CD4-positive, alpha-beta memory T cell (primary cell): ENCODE results near the gene KCNK3. TPM values are rescaled to one million over a fixed set of nuclear protein-coding genes. Genes with fewer than 3 reads are reported as not detected.

Experiments used
- CTCF ChIA-PET: fragments of 350-600 bp; sonication (Branson Sonifier 250); formaldehyde crosslinking; loops from one replicate; lab custom pipeline; 2021; ENCODE audit warnings: inconsistent platforms; ENCODE audit not compliant: partially characterized antibody; lab: Charles Lee
- POLR2A ChIA-PET: fragments of 350-600 bp; sonication (Branson Sonifier 250); formaldehyde crosslinking; loops from one replicate; lab custom pipeline; 2021; ENCODE audit not compliant: partially characterized antibody; lab: Charles Lee
- DNase-seq, 5 donors: peaks; one replicate each; pipeline versions ENCODE4 v3.0.0 to v3.0.0-alpha.2; 2020 to 2022; ENCODE audit warnings: mixed read lengths in 1 of 5
- H3K27ac ChIP-seq: one replicate; pipeline ENCODE4 v1.7.0; 2013; ENCODE audit warnings: low read depth, low read length
- H3K27me3 ChIP-seq: 2 replicates; pipeline ENCODE4 v1.7.0; 2013; ENCODE audit warnings: mild to moderate bottlenecking, low read length, moderate library complexity; ENCODE audit not compliant: insufficient read depth
- H3K36me3 ChIP-seq: 2 replicates; pipeline ENCODE4 v1.7.0; 2013; ENCODE audit warnings: mild to moderate bottlenecking, low read length, moderate library complexity; ENCODE audit not compliant: insufficient read depth
- H3K4me1 ChIP-seq: 2 replicates; pipeline ENCODE4 v1.7.0; 2013; ENCODE audit warnings: mild to moderate bottlenecking, low read length, moderate library complexity; ENCODE audit not compliant: insufficient read depth
- H3K4me3 ChIP-seq, 2 donors: one replicate each; pipeline ENCODE4 v1.7.0; 2013; ENCODE audit warnings: low read length in 2 of 2, mild to moderate bottlenecking in 1 of 2
- H3K9me3 ChIP-seq, 2 donors: one replicate each; pipeline ENCODE4 v1.7.0; 2013; ENCODE audit warnings: low read length in 2 of 2, control low read depth in 1 of 2; ENCODE audit not compliant: control insufficient read depth in 1 of 2
- H3K27ac Mint-ChIP-seq, 7 donors: one replicate each; pipeline ENCODE4 v1.8.0; 2020 to 2021; ENCODE audit warnings: mixed read lengths in 7 of 7, mild to moderate bottlenecking in 6 of 7, inconsistent platforms in 3 of 7, moderate library complexity in 3 of 7
- H3K27me3 Mint-ChIP-seq, 2 donors: one replicate each; pipeline ENCODE4 v1.8.0; 2020 to 2021; ENCODE audit warnings: mixed read lengths in 2 of 2
- H3K36me3 Mint-ChIP-seq, 2 donors: one replicate each; pipeline ENCODE4 v1.8.0; 2020 to 2021; ENCODE audit warnings: mixed read lengths in 2 of 2, inconsistent platforms in 1 of 2, mild to moderate bottlenecking in 1 of 2
- H3K4me1 Mint-ChIP-seq, 4 donors: one replicate each; pipeline ENCODE4 v1.8.0; 2020 to 2021; ENCODE audit warnings: mixed read lengths in 4 of 4, mild to moderate bottlenecking in 1 of 4
- H3K4me3 Mint-ChIP-seq, 8 donors: one replicate each; pipeline ENCODE4 v1.8.0; 2020 to 2021; ENCODE audit warnings: mixed read lengths in 8 of 8, mild to moderate bottlenecking in 7 of 8, moderate library complexity in 6 of 8, inconsistent platforms in 3 of 8
- H3K9me3 Mint-ChIP-seq, 8 donors: one replicate each; pipeline ENCODE4 v1.8.0; 2020 to 2021; ENCODE audit warnings: mixed read lengths in 8 of 8, mild to moderate bottlenecking in 5 of 8, inconsistent platforms in 3 of 8, moderate library complexity in 1 of 8
- intact Hi-C: fragments of 100-400 bp; cut with micrococcal nuclease; formaldehyde crosslinking; loops from one replicate; pipeline ENCODE4 v1.15.1; 2023
- polyA plus RNA-seq, 2 donors: library from polyadenylated mRNA; unstranded; fragments of 300-500 nt; fragmentation: Illumina TruSeq; gene quantifications; one replicate each; pipeline ENCODE4 v1.2.3, GENCODE V29; 2021
- total RNA-seq, 2 experiments: library from RNA; stranded (reverse); gene quantifications; one replicate each; pipeline ENCODE4 v1.2.3, GENCODE V29; 2021

KCNK3 gene
- total and polyA plus RNA-seq, 4 experiments from 2014 or later, result not detected

DNA sequence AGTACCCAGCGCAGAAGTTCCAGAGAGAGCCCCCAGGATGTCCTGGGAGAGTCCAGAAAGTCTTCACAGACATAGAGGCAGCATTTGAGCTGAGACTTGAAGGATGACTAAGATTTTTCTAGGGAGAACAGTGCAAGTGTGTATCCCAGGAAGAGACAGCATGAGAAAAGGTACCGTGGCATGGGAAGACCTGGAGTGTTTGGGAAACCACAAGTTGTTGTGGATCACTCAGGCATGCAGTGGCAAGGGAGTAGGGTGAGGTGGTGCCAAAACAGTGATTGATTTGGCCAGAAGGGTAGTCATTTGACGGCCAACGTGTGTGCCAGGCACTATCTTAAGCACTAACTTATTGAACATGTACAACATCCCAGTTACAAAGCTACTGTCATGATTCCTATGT lies 24.5 kb upstream of the KCNK3 start:
- H3K4me1 Mint-ChIP-seq, result no peaks in the 10 kb centered on the region
- no peak for DNase-seq
- no peaks in the 10 kb centered on the region for H3K9me3 ChIP-seq
- no peaks in the 10 kb centered on the region for H3K4me1 ChIP-seq
- H3K27ac ChIP-seq, result no peak overlapping the region
- intact Hi-C loops, result no loop called here
- H3K4me3 Mint-ChIP-seq, result no peak overlapping the region
- CTCF ChIA-PET, result no interaction called here
- H3K36me3 ChIP-seq, result no peaks in the 10 kb centered on the region
- peaks cover 26 to 35% of the 10 kb centered on the region in 2 donors for H3K27me3 Mint-ChIP-seq
- peaks cover 0 to 7% (median 3%) of the 10 kb centered on the region in 8 donors for H3K9me3 Mint-ChIP-seq
- no peaks in the 10 kb centered on the region for H3K36me3 Mint-ChIP-seq
- POLR2A ChIA-PET, result no interaction called here
- no peak overlapping the region for H3K4me3 ChIP-seq
- no peak overlapping the region for H3K27ac Mint-ChIP-seq
- H3K27me3 ChIP-seq, result no peaks in the 10 kb centered on the region

- no peaks in the 10 kb centered on the region for H3K4me1 Mint-ChIP-seq
- no peak overlapping the region for H3K27ac Mint-ChIP-seq
- intact Hi-C loops, result no loop called here
- peaks cover 27 to 40% of the 10 kb centered on the region in 2 donors for H3K27me3 Mint-ChIP-seq
- Histone ChIP-seq H3K36me3 (no peaks in the 10 kb centered on the region), H3K4me3 (no peak overlapping the region), H3K27ac (no peak overlapping the region), H3K4me1 (no peaks in the 10 kb centered on the region), H3K9me3 (no peaks in the 10 kb centered on the region), H3K27me3 (no peaks in the 10 kb centered on the region)
- CTCF ChIA-PET, result no interaction called here
- H3K9me3 Mint-ChIP-seq, result peaks cover 0 to 7% (median 3%) of the 10 kb centered on the region in 8 donors
- POLR2A ChIA-PET, result no interaction called here
- no peaks in the 10 kb centered on the region for H3K36me3 Mint-ChIP-seq
- no peak for DNase-seq
- H3K4me3 Mint-ChIP-seq, result no peak overlapping the region
Observed at GRCh38 chr2:26668856-26669750, 23.4 kb upstream of the KCNK3 start.

- H3K36me3 Mint-ChIP-seq, result no peaks in the 10 kb centered on the region
- peaks cover 0 to 7% (median 0%) of the 10 kb centered on the region in 8 donors for H3K9me3 Mint-ChIP-seq
- no peak overlapping the region for H3K4me3 ChIP-seq
- DNase-seq, result no peak
- intact Hi-C loops, result no loop called here
- H3K27me3 Mint-ChIP-seq, result peaks cover 26 to 36% of the 10 kb centered on the region in 2 donors
- POLR2A ChIA-PET, result no interaction called here
- no peaks in the 10 kb centered on the region for H3K4me1 ChIP-seq
- no peak overlapping the region for H3K4me3 Mint-ChIP-seq
- H3K27me3 ChIP-seq, result no peaks in the 10 kb centered on the region
- H3K4me1 Mint-ChIP-seq, result no peaks in the 10 kb centered on the region
- CTCF ChIA-PET, result no interaction called here
- no peak overlapping the region for H3K27ac Mint-ChIP-seq
- no peaks in the 10 kb centered on the region for H3K36me3 ChIP-seq
- H3K27ac ChIP-seq, result no peak overlapping the region
- no peaks in the 10 kb centered on the region for H3K9me3 ChIP-seq
Observed at GRCh38 chr2:26670171-26670570, 22.4 kb upstream of the KCNK3 start.

- Histone ChIP-seq H3K27ac (no peak overlapping the region), H3K4me3 (no peak overlapping the region), H3K9me3 (no peaks in the 10 kb centered on the region), H3K27me3 (no peaks in the 10 kb centered on the region), H3K36me3 (no peaks in the 10 kb centered on the region), H3K4me1 (no peaks in the 10 kb centered on the region)
- H3K4me1 Mint-ChIP-seq, result no peaks in the 10 kb centered on the region
- ChIA-PET CTCF (no interaction called here), POLR2A (no interaction called here)
- no peak overlapping the region for H3K27ac Mint-ChIP-seq
- no peak overlapping the region for H3K4me3 Mint-ChIP-seq
- intact Hi-C loops, result no loop called here
- H3K27me3 Mint-ChIP-seq, result peaks cover 23 to 34% of the 10 kb centered on the region in 2 donors
- no peaks in the 10 kb centered on the region for H3K36me3 Mint-ChIP-seq
- H3K9me3 Mint-ChIP-seq, result peaks cover 0 to 4% (median 0%) of the 10 kb centered on the region in 8 donors
- DNase-seq, result no peak
Observed at GRCh38 chr2:26670931-26671460, 21.5 kb upstream of the KCNK3 start.

GRCh38 chr2:26671691-26672090 lies 20.8 kb upstream of the KCNK3 start:
- POLR2A ChIA-PET, result no interaction called here
- H3K9me3 Mint-ChIP-seq, result peaks cover 0 to 4% (median 0%) of the 10 kb centered on the region in 8 donors
- Histone ChIP-seq H3K27me3 (no peaks in the 10 kb centered on the region), H3K27ac (no peak overlapping the region), H3K9me3 (no peaks in the 10 kb centered on the region), H3K36me3 (no peaks in the 10 kb centered on the region), H3K4me3 (no peak overlapping the region), H3K4me1 (no peaks in the 10 kb centered on the region)
- no peak overlapping the region for H3K4me3 Mint-ChIP-seq
- H3K4me1 Mint-ChIP-seq, result no peaks in the 10 kb centered on the region
- DNase-seq, result no peak
- CTCF ChIA-PET, result no interaction called here
- H3K27ac Mint-ChIP-seq, result no peak overlapping the region
- H3K36me3 Mint-ChIP-seq, result no peaks in the 10 kb centered on the region
- H3K27me3 Mint-ChIP-seq, result peaks cover 24 to 32% of the 10 kb centered on the region in 2 donors
- intact Hi-C loops, result no loop called here

DNA sequence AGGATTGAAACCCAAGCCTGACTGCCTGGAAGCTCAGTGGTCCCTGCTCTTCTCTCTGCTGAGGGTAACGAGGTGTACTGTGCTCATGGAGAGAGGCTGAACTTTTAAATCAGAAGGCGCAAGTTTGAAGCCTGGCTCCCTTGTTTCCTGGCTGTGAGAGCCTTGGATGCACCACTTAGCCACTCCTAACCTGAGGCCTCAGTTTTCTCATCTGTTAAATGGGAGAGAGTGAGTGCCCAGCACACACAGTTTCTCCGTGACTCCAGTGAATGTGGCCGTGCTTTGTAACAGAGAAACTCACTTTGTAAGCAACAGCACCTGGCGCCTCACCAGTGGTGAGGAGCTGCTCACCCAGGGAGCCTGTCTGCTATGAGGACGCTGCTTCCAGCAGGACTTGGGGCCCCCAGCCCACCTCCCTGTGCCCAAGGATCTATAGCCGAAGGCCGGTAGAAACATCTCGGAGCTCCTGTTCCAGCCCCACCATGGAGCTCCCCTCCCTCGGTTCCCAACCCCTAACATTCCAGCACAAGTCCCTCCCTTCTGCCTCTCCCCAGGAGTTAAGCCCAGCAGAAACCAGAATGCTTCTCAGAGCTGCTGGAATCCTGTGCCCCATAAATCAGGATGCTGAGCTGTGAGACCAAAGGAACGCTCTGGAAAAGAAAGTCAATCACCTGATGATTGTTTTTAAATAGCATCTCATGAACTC lies 20.3 kb upstream of the KCNK3 start:
- intact Hi-C loops, result no loop called here
- Mint-ChIP-seq H3K4me1 (no peaks in the 10 kb centered on the region), H3K27ac (no peak overlapping the region), H3K36me3 (no peaks in the 10 kb centered on the region), H3K4me3 (no peak overlapping the region), H3K27me3 (peaks cover 20 to 30% of the 10 kb centered on the region in 2 donors), H3K9me3 (peaks cover 0 to 1% (median 0%) of the 10 kb centered on the region in 8 donors)
- no peak for DNase-seq
- Histone ChIP-seq H3K27me3 (no peaks in the 10 kb centered on the region), H3K4me1 (no peaks in the 10 kb centered on the region), H3K36me3 (no peaks in the 10 kb centered on the region), H3K4me3 (no peak overlapping the region), H3K9me3 (no peaks in the 10 kb centered on the region), H3K27ac (no peak overlapping the region)
- ChIA-PET POLR2A (no interaction called here), CTCF (no interaction called here)

DNA sequence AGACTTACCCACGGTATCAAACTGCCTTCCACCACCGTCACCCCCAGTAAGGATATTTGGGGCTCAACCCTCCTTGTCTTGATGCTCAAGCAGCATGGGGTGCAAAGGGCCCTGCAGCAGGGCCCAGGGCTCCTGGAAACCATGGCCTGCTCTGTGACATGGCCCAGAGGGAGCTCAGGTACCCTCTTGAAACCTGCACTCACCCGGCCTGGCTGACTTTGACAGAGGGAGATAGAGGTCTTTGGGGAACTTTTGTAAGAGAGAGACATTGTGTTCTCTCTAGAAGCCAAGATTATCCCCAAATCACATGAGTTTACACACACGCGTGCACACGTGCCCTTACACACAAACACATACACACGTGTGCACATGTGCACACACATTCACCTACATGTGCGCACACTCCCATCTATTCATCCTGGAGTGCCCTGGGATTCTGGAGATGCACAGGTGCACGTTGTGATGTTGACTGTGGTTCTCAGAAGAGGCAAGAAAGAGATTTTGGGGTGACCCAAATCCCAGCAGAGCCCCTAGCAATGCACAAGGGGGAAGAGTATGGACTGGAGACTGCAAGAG lies 19.6 kb upstream of the KCNK3 start:
- no peaks in the 10 kb centered on the region for H3K36me3 ChIP-seq
- Mint-ChIP-seq H3K27ac (no peak overlapping the region), H3K4me1 (no peaks in the 10 kb centered on the region), H3K36me3 (no peaks in the 10 kb centered on the region), H3K9me3 (peaks cover 0 to 6% (median 3%) of the 10 kb centered on the region in 8 donors), H3K4me3 (no peak overlapping the region), H3K27me3 (peaks cover 18 to 34% of the 10 kb centered on the region in 2 donors)
- intact Hi-C loops, result no loop called here
- ChIA-PET CTCF (no interaction called here), POLR2A (no interaction called here)
- no peaks in the 10 kb centered on the region for H3K4me1 ChIP-seq
- no peaks in the 10 kb centered on the region for H3K9me3 ChIP-seq
- no peak overlapping the region for H3K27ac ChIP-seq
- DNase-seq, result no peak
- no peak overlapping the region for H3K4me3 ChIP-seq
- no peaks in the 10 kb centered on the region for H3K27me3 ChIP-seq
